NOMO-1 treated with dmso at 0.1 percent for 144 hours (cell line): ENCODE measurements around the gene IQSEC1.

Experiments
- DNase-seq: peaks from one replicate; lab custom pipeline; 2025; ENCODE audit not compliant: unreplicated experiment; lab: John Stamatoyannopoulos, UW

IQSEC1 gene

DNA sequence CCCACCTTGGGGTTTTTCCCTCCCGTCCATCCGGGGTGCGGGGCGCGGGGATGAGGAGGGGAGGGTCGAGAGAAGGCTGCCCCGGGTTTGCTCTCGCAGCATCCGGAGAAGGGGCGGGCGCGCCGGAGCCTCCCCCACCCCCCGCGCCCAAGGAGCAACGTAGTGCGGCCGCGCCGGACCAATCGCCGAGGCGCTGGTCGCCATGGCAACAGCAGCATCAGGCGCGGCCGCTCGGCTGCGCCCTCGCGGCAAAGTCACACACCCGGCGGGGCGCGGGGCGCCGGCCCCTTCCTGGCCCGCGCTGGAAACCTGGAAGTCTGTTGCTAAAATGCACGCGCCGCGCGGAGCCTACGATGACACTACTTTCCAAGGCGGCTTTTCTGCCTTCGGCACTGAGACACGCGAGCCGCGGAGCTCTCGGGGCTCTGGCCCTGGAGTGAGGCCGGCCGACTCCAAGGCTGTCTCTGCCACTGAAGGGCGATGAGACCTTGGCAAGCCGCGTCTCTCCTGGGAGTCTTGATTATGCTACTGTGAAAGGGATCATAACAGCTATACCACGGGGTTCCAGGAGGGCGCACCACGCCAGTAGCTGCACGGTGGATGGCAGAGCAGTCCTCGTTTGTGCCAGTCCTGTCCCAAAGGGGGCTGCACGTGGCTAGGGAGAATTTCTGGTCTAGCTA lies at the start of gene IQSEC1:
IQSEC1 (minus strand) TSS at position 104 of the 680 bp plus-strand sequence. CDS start 415 bp downstream, outside the sequence.
- no peak for DNase-seq

DNA sequence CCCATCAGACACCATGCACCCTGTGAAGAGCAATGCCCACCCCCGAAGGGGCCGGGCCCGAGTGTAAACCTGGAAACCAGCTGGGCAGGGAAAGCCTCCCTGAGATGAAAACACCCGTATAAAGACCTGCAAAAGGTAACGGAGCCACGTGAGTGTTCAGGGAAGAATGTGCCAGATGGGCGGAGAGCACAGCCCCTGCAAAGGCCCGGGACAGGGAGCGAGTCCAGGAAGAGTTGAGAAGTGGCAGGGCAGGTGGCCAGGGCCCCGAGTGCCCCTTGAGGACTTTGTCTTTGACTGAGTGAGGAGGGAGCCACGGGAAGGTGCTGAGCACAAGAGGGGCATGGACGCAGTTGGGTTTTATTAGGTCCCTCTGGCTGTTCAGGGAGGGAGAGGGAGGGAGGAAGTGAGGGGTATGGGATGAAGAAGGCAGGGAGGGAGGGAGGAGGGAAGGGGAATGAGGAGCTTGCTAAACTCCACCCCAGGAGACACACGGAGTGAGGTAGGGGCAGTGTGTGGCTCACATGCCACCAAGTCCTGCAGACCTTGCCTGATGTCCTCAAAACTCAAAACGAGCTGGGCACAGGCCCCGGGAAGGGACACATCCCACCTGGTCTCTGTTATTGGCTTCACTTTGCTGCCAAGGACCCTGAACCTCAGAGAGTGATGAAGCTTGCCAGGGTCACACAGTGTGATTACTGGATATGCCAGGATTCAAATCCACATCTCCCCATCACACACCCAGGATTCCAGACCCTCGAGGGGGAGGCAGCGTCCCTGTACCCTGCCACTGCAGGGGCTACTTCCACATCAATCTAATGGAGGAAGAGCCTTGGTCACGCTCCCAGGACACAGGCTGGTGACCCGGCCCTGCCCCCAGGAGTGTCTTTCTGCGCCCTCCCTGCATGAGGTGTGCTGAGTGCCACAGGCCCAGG lies 49.1 kb upstream of the IQSEC1 start:
- DNase-seq: no peak

DNA sequence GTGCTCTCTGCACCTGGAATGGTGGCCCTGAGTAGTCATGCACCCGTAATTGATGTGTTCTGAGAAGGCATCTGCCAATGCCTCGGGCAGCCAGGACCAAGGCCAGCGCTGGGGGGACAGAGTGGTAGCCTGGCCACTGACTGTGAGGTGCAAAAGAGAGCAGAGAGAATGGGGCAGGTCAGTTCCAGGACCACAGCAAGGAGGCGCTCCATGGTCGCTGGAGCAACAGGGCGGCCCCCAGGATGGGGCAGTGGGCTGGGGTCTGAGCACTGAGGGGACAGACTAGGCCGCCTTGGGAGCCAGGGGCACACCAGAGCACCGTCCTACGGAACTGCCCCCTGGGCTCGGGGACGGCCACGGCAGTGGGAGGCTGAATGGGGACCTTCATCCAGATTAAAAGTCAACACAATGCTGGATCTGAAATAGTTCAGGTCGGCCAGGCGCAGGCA lies 48.3 kb upstream of the IQSEC1 start:
- DNase-seq: no peak

DNA sequence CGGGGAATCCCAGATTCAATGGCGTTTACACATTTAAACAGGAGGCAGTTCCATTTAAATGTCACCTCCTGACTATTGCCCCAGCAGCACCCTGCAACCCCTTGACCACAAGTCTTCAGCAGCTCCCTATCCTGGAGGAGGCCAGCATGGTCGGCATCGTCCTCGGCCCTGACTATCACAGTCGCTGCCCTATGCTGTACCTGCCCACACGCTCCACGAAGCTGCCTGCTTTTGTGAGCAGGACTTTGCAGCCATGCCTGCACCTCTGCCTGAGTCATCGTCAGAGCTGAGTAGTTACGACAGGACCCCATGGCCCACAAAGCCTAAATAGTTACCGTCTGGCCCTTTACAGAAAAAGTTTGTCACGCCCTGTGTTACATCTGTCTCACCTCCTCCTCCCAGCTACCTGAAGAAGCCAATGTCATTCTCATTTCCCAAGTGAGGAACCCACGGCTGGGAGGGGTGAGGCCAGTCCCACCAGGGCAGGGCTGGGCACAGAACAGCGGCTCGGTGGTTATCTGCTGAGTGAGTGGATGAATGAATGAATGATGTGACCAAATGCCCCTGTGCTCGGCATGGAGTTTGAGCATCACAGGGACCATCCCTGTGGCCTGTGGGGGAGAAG lies 47.8 kb upstream of the IQSEC1 start:
- no peak for DNase-seq

DNA sequence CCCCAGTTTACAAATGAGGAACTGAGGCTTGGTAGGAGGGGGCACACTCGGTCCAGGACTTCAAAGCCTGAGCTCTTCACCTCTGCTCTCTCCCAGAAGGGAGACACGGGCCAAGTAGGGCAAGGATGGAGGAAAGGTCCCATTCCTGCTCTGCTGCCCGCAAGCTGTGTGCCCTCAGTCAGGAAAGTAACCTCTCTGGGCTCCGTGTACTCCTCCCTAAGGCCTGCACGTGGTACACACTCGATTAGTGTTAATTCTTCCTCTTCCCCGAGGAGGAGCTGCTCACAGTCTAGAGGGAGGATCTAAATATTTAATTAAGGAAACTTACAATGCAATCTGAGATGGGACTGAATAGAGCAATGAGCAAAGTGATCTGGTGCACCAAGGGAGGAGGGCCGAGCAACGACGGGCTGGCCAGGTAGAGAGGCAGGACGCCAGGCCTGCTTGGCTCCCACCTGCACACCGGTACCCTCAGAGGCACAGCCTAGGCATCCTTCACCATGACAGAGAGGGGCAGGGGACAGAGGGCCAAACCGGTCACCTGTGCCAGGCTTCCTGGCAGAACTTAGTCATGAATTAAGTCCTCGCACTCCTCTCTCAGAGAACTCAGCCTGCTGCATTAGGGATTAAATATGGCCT lies 47.2 kb upstream of the IQSEC1 start:
- no peak for DNase-seq

DNA sequence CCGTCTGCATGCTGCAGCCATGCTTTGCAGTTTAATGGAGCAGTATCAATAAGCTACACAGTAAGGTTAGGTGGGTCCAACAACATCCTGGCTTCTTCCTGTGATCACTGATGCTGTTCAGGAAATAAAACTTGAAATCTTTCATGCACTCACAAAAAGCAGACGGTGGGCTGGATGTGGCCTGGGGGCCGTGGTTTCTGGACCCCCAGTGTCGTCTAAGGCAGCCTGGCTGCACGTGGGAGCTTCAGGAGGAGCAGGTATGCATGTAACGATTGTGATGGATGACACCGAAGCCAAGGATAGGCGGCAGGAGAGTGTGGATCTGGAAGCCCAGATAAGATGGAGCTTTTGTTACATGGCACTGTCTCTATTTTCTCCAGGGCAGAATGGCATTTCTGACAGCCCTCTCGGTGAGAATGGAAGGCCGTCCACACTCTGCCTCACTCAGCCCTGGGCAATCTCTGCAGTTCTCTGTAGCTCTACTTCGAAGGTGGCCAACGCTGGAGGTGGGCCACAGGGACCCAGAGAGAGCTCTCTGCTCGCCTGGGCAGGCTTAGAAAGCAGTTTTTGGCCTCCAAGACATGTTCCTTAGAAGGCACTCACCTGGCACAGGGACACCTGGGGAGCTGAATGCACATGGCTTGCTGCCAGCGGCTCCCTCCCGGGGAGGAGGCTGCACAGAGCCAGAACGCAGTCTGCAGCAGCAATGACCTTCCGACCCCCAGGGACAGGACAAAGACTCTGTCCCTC lies 46.4 kb upstream of the IQSEC1 start:
- no peak for DNase-seq

DNA sequence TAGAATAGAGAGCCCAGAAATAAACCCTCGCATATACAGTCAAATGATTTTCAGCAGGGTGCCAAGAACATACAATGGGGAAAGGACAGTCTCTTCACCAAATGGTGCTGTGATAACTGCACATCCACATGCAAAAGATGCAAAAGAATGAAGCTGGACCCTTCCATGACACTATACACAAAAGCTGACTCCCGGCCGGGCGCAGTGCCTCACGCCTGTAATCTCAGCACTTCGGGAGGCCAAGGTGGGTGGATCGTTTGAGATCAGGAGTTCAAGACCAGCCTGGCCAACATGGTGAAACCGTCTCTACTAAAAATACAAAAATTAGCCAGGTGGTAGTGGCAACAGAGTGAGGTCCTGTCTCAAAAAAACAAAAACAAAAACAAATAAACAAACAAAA lies 43.2 kb upstream of the IQSEC1 start:
- no peak for DNase-seq

DNA sequence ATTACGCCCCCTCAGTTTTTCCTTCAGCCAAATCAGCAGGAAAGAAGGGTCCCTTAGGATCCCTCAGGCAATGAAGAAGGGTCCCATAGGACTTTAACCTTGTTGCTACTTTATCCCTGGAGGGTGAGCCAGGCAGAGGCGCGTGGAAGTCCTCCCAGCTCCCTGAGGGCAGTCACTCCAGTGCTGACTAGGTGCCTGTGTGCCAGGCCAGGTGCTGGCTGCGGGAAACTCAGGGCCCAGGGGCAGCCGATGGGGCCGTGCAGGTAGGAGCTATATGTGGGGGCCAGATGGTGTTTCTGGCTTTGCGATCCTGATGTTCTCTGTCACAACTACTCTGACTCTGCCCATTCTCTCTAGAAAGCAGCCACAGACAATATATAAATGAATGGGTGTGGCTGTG lies 42.8 kb upstream of the IQSEC1 start:
- DNase-seq: no peak

DNA sequence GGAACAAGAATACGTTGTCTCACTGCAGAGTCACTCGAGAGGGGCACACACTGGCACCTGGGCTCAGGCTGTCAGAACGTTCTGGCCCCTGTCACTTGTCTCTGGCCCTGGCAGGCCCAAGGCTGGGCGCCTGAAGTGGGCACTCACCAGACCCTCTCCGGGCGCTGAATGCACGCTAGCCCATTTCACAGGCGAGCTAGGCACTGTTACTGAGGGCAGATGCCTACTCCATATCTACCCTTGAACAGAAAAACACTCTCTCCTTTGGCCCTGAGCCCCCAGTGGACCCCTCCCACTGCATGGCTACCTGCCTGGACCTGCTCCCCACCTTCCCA lies 42.3 kb upstream of the IQSEC1 start:
- no peak for DNase-seq

DNA sequence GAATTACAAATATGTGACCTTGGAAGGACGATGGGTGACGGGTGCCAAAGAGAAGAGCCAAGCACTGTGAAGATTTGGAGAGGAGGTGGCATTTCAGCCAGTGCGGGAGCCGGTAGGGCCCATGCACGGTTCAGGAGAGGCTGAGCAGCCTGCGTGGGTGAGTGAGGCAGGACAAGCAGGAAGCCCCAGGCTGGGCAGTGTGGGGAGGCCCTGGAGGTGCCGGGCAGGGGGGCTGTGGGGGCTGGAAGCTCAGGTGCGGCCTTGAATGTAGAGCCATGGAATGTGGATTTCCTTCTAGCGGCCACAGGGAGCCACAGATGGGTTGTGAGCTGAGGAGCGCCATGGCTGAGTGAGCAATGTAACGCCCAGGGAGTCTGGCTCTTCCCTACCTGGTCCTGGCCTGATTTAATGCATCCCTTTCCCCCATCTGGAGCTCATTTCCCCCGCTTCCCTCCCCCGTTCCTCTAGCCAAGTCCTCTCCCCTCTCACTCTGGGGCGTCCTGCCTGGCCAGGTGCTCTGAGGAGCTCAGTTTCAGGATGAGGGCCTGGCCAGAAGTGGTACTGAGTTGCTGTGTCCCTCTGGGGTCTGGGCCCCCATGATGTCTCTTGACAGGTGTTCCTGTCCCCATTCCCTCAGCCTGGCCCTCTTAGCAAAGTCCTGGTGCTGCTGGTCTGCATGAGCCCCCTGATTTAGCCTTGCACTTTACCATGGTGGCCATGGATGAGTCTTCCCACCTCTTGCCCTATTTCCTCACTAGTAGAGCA lies 41.8 kb upstream of the IQSEC1 start:
- no peak for DNase-seq

DNA sequence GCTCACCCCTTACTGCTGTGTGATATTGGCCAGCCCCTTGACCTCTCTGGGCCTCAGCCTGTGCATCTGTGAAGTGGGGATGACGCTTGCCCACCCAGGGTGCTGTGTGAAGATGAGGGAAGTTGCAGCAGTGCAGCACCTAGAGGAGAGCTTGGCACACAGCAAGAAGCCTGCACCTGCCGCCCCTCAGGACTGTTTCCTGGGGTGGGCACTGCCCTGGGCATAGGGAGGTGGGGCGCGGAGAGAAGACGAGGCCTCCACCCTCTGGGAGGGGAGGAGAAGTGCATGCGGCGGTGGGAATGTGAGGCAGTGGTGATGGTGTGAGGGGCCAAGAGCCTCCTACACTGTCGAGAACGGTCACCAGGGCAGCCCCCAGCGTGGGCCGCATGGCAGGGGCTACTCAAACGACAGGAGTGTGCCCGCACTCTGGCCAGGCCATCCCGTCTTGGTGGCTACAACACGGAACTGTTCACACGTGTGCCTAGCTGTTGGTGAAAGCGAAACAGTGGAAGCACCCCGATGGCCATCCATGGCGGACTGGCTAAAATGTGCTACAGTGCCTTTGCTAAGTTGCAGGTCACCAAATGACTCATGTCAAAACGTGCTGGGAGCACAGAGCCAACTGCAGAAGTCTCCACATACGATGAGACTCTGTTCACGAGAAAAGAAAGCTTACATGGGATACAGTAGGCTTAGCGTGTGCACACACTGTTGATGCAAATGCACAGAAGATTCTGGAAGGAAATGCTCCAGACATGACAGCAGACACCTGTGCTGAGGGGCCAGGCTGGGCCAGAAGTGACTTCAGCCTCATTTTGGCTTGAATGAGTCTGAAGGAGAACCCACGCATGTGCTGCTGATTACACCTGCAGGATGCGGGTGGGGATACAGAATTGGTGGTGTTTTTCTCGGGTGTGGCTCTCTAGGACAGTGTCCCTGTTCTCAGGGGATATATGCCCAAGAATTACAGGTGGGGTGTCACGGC lies 40.4 kb upstream of the IQSEC1 start:
- no peak for DNase-seq

DNA sequence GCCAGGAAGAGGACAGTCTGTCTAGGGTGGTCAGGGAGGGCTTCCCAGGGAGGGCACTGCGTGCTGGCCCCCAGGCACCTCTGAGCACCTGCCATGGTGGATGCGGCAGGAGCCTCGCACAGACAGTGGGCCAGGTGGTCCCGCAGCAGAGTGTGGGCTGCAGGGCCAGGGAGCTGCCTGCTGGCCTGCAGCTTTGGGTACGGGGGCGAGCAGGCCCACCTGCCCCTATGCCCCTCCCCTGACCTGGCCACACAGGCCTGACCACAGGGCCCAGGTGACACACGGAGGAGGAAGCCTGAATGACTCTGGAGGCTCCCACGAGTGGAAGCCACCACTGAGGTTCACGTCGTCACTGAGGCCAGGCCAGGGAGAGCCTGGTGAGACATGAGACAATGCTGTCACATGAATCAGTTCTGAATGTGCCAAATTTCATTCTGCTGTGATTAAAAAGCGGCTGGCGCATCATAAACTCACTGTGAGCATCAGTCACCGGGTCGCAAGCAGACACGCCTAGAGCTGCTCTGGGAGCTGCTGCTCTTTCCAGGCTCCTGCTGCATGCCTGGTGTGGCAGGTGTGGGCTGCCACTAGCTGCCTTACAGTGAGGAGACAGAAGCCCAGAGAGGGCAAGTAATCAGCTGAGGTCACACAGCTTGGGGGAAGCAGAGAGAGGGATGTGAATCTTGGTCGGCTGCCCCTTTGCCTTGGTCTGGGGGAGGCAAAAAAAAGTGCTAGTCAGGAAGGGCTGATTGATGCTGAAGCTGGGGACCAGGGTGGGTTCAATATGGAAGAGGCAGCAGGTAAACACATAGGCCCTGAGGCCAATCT lies 39.5 kb upstream of the IQSEC1 start:
- DNase-seq: no peak

DNA sequence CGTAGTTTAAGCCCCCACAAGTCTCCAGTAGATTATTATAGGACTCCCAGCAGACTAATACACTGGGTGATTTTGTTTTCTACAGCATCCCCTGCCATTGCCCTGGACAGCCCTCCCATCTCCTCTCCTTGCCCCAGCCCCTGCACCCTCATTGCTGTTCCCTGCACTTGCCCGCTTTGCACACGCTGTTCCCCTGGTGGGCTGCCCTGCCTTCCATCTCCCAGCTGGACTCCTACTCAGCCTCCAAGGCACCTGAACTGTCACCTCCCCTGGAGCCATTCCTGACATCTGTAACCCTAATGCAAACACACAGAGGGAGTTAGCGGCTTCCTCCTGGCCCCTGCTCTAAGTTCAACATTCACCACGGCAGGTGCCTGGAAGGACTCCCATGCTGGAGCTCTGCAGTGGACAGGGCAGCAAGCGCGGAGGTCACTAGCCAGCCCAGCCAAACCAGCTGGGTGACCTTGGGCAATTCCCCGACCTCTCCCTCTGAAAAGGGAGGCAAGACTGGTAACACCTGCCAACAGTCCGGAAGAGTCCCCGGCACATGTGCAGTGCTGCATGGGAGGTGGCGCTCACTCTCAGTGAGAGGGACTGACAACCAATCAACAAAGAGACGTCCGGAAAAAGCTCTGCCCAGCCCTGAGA lies 38.8 kb upstream of the IQSEC1 start:
- no peak for DNase-seq

DNA sequence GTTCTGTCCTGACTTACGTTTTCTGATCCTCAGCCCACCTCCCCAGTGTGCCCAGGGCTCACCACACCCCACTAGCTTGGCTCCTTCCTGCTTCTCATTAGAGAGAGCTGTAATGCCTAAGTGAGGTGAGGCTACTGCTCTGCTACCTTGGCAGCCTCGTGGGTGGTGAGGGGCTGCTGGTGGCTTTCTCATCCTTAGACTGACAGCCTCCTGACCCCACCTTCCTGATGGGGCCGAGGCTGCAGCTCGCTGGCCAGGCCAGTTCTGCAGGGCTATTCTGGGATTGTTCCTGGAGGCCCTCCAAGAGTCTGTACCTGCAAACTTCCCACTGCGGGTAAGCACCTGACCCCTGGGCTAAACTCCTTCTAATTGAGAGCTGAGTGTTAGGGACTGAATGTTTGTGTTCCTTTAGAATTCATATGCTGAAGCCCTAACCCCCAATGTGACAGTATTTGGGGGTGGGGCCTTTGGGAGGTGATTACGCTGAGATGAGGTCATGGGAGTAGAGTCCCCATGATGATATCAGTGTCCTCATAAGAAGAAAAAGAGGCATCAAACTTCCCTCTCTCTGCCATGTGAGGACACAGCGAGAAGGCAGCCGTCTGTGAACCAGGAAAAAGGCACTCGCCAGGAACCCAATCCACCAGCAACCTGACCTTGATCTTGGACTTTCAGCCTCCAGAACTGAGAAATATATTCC lies 38.1 kb upstream of the IQSEC1 start:
- DNase-seq: no peak

DNA sequence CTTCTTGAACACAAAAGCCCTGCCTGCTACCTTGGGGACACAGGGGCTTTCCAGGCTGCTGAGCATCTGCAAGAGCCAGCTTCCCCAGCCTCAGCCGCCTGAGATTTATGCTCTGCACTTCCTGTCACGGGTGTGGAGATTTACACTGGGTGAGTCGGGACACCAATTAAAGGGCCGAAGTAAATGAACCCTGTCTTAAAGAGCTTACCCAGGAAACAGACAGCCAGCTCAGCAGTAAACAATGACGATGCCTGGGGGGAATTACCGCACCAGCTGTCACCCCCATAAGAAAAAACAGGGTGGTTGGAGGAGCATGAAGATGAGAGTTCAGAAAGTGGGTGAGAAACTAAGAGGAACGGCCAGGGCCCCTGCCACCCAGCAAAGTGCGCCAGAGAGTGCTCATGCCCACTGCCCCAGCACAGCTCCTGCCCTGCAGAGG lies 37.5 kb upstream of the IQSEC1 start:
- DNase-seq: no peak

DNA sequence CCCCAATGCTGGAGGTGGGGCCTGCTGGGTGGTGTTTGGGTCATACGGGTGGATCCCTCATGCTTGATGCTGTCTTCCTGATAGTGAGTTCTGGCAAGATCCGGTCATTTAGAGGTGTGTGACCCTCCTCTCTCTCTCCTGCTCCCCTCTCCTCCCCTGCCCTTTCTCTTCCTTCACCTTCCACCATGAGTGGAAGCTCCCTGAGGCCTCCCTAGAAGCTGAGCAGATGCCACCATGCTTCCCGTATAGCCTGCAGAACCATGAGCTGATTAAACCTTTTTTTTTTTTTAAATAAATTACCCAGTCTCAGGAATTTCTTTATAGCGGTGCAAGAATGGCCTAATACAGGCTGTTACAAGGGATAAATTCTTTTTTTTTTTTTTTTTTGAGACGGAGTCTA lies 36.3 kb upstream of the IQSEC1 start:
- no peak for DNase-seq

DNA sequence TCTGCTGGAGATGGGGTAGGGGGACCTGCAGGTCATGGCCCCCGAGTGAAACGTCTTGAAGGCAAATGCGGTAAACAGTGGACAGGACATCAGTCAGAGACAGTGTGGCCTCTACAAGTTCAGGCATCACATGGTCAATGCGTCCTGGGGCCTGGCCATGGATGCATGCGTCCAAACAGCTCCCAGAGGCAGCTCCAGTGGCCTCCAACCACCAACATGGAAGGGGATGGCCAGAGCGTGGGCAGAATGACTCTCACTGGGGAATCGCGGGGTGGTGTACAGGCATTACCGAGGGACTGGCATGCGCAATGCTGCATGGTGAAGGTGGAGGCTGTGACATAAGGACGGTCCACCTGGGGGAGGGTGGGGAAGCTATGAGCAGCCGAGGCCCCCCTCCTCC lies 35.6 kb upstream of the IQSEC1 start:
- no peak for DNase-seq
